ENCODE data around the gene AGBL4. TPM values are rescaled to one million over a fixed set of nuclear protein-coding genes. Genes with fewer than 3 reads are reported as not detected.

AGBL4 gene
- total RNA-seq, 1 donor from 2014 or later, result not detected

DNA sequence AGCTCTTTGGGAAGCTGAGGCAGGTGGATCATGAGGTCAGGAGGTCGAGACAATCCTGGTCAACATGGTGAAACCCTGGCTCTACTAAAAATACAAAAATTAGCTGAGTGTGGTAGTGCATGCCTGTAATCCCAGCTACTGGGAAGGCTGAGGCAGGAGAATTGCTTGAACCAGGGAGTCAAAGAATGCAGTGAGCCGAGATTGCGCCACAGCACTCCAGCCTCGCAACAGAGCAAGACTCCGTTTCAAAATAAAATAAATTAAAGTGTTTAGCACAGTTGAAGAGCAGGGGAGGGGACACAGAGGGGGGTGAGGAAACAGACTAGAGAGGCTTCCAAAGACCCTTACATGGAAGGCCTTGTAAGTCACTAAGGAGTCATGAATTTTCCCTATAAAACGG is 1420.5 kb downstream of the AGBL4 start:
- Mint-ChIP-seq H3K27me3 (ENCODE audit: unreplicated experiment) (no peaks in the 10 kb centered on the region), H3K27ac (ENCODE audit: unreplicated experiment) (no peak overlapping the region), H3K4me3 (ENCODE audit: unreplicated experiment) (no peak overlapping the region), H3K4me1 (ENCODE audit: unreplicated experiment) (no peaks in the 10 kb centered on the region), H3K9me3 (ENCODE audit: unreplicated experiment) (no peaks in the 10 kb centered on the region), H3K36me3 (ENCODE audit: unreplicated experiment) (no peaks in the 10 kb centered on the region)
- TF ChIP-seq, protein P1, sequence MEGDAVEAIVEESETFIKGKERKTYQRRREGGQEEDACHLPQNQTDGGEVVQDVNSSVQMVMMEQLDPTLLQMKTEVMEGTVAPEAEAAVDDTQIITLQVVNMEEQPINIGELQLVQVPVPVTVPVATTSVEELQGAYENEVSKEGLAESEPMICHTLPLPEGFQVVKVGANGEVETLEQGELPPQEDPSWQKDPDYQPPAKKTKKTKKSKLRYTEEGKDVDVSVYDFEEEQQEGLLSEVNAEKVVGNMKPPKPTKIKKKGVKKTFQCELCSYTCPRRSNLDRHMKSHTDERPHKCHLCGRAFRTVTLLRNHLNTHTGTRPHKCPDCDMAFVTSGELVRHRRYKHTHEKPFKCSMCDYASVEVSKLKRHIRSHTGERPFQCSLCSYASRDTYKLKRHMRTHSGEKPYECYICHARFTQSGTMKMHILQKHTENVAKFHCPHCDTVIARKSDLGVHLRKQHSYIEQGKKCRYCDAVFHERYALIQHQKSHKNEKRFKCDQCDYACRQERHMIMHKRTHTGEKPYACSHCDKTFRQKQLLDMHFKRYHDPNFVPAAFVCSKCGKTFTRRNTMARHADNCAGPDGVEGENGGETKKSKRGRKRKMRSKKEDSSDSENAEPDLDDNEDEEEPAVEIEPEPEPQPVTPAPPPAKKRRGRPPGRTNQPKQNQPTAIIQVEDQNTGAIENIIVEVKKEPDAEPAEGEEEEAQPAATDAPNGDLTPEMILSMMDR (IDR thresholded peaks at IDR 0.05), result no peak
- DNase-seq (ENCODE audit: extremely low spot score, unreplicated experiment), result no peak

DNA sequence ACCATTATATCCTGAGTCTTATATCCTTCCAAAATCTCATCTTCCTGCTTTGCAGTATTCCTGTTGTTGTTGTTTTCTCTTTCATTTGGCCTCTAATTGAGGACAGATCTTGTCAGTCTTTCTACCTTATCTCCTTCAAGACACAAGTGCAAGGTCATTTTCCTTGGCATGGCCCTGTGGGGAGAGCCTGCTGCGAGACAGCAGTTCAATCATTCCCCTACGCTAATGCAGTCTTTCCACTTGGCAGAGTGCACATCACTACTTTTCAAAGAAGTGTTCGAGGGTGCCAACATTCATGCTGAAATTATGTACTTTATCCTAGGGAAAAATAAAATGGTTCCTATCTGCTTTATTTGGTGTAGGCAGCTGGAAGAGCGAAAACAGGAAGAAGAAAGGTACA is 1421.4 kb downstream of the AGBL4 start:
- H3K27ac Mint-ChIP-seq (ENCODE audit: unreplicated experiment), result no peak overlapping the region

DNA sequence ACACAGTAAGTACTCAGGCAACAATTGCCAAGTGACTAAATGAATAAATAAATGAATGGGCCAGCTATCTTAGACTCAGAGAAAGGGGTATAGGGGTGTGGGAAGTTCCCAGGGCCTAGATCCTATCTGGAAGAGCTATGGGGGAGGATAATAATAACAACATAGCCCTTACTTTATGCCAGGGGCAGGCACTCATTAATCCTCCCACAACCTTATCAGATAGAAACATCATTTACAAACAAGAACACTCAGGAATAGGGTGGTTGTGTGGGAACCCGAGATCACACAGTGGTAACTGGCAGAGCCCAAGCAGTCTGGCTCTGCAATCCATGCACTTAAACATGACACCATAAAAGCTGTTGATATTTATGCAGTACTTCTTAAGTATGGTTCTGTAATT is 1423.6 kb downstream of the AGBL4 start:
- Mint-ChIP-seq H3K27me3 (ENCODE audit: unreplicated experiment) (no peaks in the 10 kb centered on the region), H3K4me1 (ENCODE audit: unreplicated experiment) (no peaks in the 10 kb centered on the region), H3K4me3 (ENCODE audit: unreplicated experiment) (no peak overlapping the region), H3K36me3 (ENCODE audit: unreplicated experiment) (no peaks in the 10 kb centered on the region), H3K9me3 (ENCODE audit: unreplicated experiment) (no peaks in the 10 kb centered on the region), H3K27ac (ENCODE audit: unreplicated experiment) (no peak overlapping the region)
- TF ChIP-seq, protein P1 (IDR thresholded peaks at IDR 0.05), result no peak
- DNase-seq (ENCODE audit: extremely low spot score, unreplicated experiment), result no peak

More for the DNA sequence above, 1421.4 kb downstream of the AGBL4 start:
- TF ChIP-seq, protein P1 (IDR thresholded peaks at IDR 0.05), result no peak
- Mint-ChIP-seq H3K36me3 (ENCODE audit: unreplicated experiment) (no peaks in the 10 kb centered on the region), H3K4me1 (ENCODE audit: unreplicated experiment) (no peaks in the 10 kb centered on the region), H3K4me3 (ENCODE audit: unreplicated experiment) (no peak overlapping the region), H3K9me3 (ENCODE audit: unreplicated experiment) (no peaks in the 10 kb centered on the region), H3K27me3 (ENCODE audit: unreplicated experiment) (no peaks in the 10 kb centered on the region)
- no peak for DNase-seq (ENCODE audit: extremely low spot score, unreplicated experiment)

DNA sequence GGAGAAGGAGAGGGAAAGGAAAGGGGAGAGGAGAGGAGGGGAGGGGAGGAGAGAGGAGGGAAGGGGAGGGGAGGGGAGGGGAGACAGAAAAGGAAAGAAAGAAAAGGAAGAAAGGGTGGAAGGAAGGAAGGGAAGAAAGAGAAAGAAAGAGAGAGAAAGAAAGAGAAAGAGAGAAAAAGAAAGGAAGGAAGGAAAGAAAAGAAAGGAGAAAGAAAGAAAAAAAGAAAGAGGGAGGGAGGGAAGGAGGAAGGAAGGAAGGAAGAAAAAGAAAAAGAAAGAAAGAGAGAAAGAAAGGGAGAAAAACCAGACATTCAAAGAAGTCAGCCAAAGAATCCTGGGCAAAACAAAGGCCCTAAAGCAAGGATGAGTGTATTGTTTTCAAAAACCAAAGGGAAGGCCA is 1426.1 kb downstream of the AGBL4 start:
- Mint-ChIP-seq H3K4me3 (ENCODE audit: unreplicated experiment) (no peak overlapping the region), H3K27ac (ENCODE audit: unreplicated experiment) (no peak overlapping the region)

DNA sequence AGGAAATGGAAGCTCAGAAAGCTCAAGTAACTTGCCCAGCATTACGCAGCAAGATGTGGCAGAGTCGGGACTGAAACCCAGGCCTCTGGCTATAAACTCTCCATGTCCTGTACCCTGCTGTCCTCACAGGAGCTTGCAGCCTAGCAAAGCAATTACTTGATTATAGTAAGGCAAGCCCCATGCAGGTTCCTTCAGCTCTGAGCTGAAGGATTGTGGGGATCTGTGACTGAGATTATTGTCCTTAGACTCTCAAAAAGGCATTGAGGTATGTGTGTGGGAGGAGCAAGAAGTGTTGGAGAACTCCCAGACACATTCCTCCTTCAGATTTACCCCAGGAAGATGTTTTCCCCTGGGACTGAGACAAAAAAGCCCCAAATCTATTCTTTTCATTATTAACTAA is 1427.7 kb downstream of the AGBL4 start:
- no peak overlapping the region for H3K27ac Mint-ChIP-seq (ENCODE audit: unreplicated experiment)
- no peak for DNase-seq (ENCODE audit: extremely low spot score, unreplicated experiment)

More for the DNA sequence above, 1426.1 kb downstream of the AGBL4 start:
- no peaks in the 10 kb centered on the region for H3K36me3 Mint-ChIP-seq (ENCODE audit: unreplicated experiment)
- no peaks in the 10 kb centered on the region for H3K4me1 Mint-ChIP-seq (ENCODE audit: unreplicated experiment)
- H3K27me3 Mint-ChIP-seq (ENCODE audit: unreplicated experiment), result no peaks in the 10 kb centered on the region
- no peaks in the 10 kb centered on the region for H3K9me3 Mint-ChIP-seq (ENCODE audit: unreplicated experiment)
- DNase-seq (ENCODE audit: extremely low spot score, unreplicated experiment), result no peak
- TF ChIP-seq, protein P1 (IDR thresholded peaks at IDR 0.05), result no peak

More for the DNA sequence above, 1427.7 kb downstream of the AGBL4 start:
- H3K9me3 Mint-ChIP-seq (ENCODE audit: unreplicated experiment), result no peaks in the 10 kb centered on the region
- TF ChIP-seq, protein P1 (IDR thresholded peaks at IDR 0.05), result no peak
- no peak overlapping the region for H3K4me3 Mint-ChIP-seq (ENCODE audit: unreplicated experiment)
- no peaks in the 10 kb centered on the region for H3K27me3 Mint-ChIP-seq (ENCODE audit: unreplicated experiment)
- H3K4me1 Mint-ChIP-seq (ENCODE audit: unreplicated experiment), result no peaks in the 10 kb centered on the region
- H3K36me3 Mint-ChIP-seq (ENCODE audit: unreplicated experiment), result no peaks in the 10 kb centered on the region

Measured in osteocyte (in vitro differentiated cells).